Thoracic aorta (tissue), 2 donors: ENCODE results near the gene POLE3. TPM values are rescaled to one million over a fixed set of nuclear protein-coding genes. Genes with fewer than 3 reads are reported as not detected.

Source experiments
- ATAC-seq: fragments of 150-250 bp; one replicate; pipeline ENCODE4 v1.8.0; 2017; ENCODE audit warnings: low read depth; ENCODE audit not compliant: insufficient number of reproducible peaks, low FRiP score
- DNase-seq: peaks from one replicate; pipeline ENCODE4 v3.0.0-alpha.2; 2020; ENCODE audit warnings: low spot score
- H3K27ac ChIP-seq, 2 donors: fragments of 200-600 bp; sonication (generic); 1 replicate in 1 of 2; 2 replicates in 1 of 2; pipeline ENCODE4 v1.5.1; 2016; ENCODE audit warnings: mild to moderate bottlenecking in 2 of 2, moderate library complexity in 2 of 2
- H3K27me3 ChIP-seq: fragments of 200-600 bp; sonication (generic); replicated peaks from 2 replicates; pipeline ENCODE4 v1.6.0; 2016; ENCODE audit warnings: mild to moderate bottlenecking; ENCODE audit not compliant: insufficient read depth
- H3K36me3 ChIP-seq: fragments of 200-600 bp; sonication (generic); one replicate; pipeline ENCODE4 v1.5.1; 2016
- H3K4me1 ChIP-seq, 2 donors: fragments of 200-600 bp; sonication (generic); 1 replicate in 1 of 2; 2 replicates in 1 of 2; pipeline versions ENCODE4 v1.5.1 to v1.6.0; 2016; ENCODE audit warnings: low read depth in 2 of 2, mild to moderate bottlenecking in 1 of 2; ENCODE audit not compliant: control insufficient read depth in 1 of 2
- H3K4me3 ChIP-seq: fragments of 200-600 bp; sonication (generic); 2 replicates; pipeline ENCODE4 v1.5.1; 2016; ENCODE audit warnings: mild to moderate bottlenecking
- H3K9me3 ChIP-seq: fragments of 200-600 bp; sonication (generic); 2 replicates; pipeline ENCODE4 v1.5.1; 2016
- total RNA-seq, 2 donors: library from RNA; depleted of rRNA; stranded (reverse); fragments of >200 nt; gene quantifications; one replicate each; pipeline versions ENCODE4 v1.1.0 to v1.2.3, GENCODE V29; 2016
- TF ChIP-seq, protein P1 (sequence below): fragments of 200-600 bp; sonication (generic); IDR thresholded peaks from one replicate; pipeline ENCODE4 v1.5.1; 2019; ENCODE audit warnings: antibody characterized with exemption

Gene POLE3
- total RNA-seq, 2 donors from 2014 or later = 24.2 to 32.0 TPM

DNA sequence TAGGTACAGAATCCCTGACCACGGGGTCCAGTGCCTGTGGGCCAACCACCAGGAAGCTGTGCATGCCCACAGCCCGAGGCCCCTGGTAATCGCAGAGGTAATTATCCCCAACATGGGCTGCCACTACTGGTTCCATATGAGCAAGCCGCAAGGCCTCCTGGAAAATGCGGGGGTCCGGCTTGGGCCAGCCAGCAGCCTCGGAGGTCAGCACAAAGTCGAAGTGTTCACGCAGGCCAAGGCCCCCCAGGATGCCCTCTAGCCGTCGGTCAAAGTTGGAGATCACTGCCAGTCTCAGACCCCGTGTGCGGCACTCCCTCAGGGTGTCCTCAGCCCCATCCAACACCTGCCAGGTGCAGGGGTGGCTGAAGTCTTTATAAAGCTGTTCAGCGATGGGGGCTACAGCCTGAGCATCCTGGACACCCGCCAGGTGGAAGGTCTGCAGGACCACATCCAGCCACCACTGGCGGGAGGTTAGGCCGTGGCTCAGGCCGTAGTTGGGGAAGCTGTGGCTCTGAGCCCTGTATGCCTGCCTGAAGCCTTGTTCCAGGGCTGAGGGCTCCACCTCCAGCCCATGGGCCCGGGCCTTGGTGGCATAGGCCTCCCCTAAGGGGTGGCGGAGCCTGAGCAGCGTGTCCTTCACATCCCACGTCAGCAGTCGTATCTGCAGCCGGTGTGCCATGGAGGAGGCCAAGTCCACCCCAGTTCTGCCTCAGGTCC, 36.6 kb downstream of the POLE3 start:
- DNase-seq = no peak
- no peaks in the 10 kb centered on the region for H3K9me3 ChIP-seq

DNA sequence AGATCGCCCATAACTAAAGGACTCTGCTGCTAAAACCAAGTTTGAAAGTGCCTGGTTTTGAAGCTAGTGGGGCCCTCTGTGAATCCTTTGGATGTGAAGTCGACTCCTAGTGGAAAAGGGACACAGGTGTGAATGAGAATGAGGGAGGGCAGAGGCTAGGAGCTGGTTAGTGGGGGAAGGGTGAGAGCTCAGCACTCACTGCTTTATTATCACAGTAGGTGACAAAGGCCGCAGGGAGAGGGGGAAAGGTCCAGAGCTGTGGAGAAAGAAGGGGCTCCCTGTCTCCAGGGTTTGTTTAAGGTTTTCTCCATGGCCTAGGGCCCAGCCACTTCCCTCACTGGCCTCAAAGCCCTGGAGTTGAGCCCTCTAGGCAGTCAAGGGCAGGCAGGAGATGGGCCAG, 37.2 kb downstream of the POLE3 start:
- peaks cover 4 to 25% of the 10 kb centered on the region in 2 donors for H3K4me1 ChIP-seq
- H3K9me3 ChIP-seq = no peaks in the 10 kb centered on the region
- TF ChIP-seq, protein P1, sequence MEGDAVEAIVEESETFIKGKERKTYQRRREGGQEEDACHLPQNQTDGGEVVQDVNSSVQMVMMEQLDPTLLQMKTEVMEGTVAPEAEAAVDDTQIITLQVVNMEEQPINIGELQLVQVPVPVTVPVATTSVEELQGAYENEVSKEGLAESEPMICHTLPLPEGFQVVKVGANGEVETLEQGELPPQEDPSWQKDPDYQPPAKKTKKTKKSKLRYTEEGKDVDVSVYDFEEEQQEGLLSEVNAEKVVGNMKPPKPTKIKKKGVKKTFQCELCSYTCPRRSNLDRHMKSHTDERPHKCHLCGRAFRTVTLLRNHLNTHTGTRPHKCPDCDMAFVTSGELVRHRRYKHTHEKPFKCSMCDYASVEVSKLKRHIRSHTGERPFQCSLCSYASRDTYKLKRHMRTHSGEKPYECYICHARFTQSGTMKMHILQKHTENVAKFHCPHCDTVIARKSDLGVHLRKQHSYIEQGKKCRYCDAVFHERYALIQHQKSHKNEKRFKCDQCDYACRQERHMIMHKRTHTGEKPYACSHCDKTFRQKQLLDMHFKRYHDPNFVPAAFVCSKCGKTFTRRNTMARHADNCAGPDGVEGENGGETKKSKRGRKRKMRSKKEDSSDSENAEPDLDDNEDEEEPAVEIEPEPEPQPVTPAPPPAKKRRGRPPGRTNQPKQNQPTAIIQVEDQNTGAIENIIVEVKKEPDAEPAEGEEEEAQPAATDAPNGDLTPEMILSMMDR = no peak
- ATAC-seq = no peak
- no peak overlapping the region for H3K27ac ChIP-seq
- no peak overlapping the region for H3K4me3 ChIP-seq
- H3K27me3 ChIP-seq = no peaks in the 10 kb centered on the region
- peaks cover 18% of the 10 kb centered on the region for H3K36me3 ChIP-seq
- no peak for DNase-seq

More for the DNA sequence above, 36.6 kb downstream of the POLE3 start:
- no peaks in the 10 kb centered on the region for H3K27me3 ChIP-seq
- peaks cover 18% of the 10 kb centered on the region for H3K36me3 ChIP-seq
- TF ChIP-seq, protein P1 = no peak
- ATAC-seq = no peak
- H3K4me1 ChIP-seq = peaks cover 4 to 25% of the 10 kb centered on the region in 2 donors
- no peak overlapping the region for H3K4me3 ChIP-seq
- H3K27ac ChIP-seq = no peak overlapping the region

DNA sequence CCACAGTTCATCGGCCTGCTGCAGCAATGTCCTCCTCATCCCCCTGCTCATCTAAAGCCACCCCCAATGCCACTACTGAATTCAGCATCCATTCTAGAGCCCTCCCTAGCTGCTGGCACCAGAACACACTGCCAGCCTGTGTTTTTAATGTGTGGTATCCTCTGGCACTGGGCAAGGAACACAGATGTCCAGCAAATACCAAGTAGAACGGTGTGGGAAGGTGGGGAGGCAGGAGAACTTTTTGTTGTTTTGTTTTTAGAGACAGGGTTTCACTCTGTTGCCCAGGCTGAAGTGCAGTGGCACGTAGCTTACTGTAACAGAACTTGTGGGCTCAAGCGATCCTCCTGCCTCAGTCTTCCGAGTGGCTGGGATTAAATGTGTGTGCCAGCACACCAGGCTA, 38.4 kb downstream of the POLE3 start:
- Histone ChIP-seq H3K4me1 (peaks cover 0 to 25% of the 10 kb centered on the region in 2 donors), H3K27ac (no peak overlapping the region), H3K36me3 (peaks cover 18% of the 10 kb centered on the region), H3K9me3 (no peaks in the 10 kb centered on the region), H3K4me3 (no peak overlapping the region), H3K27me3 (no peaks in the 10 kb centered on the region)
- no peak for ATAC-seq
- TF ChIP-seq, protein P1 = no peak
- DNase-seq = no peak

DNA sequence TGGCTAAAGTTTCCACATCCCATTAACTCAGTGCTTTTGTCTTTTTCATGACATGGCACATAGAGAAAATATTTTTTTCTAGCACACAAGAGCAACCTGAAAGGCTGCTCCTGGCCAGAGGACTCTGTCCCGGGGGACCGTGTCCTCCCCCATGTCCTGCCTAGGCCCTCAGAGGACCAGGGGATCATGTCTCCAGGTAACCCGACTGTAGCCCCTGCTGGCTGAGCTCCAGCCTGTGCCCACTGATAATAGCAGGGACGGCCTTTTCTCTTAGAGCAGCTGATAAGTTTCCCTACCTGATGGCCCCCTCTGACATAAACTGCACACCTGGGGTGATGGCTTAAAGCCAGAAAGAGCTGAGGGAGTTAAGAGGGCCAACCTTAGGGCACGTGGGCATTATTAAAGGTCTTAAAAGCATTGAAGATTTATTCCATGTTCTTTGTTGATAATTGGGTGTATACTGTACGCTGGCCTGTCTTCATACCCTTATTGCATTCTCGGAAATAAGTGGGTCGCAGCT, 39.6 kb downstream of the POLE3 start:
- Histone ChIP-seq H3K27me3 (no peaks in the 10 kb centered on the region), H3K36me3 (peaks cover 18% of the 10 kb centered on the region), H3K27ac (no peak overlapping the region), H3K4me3 (no peak overlapping the region), H3K9me3 (no peaks in the 10 kb centered on the region), H3K4me1 (peaks cover 0 to 21% of the 10 kb centered on the region in 2 donors)
- no peak for ATAC-seq
- DNase-seq = no peak
- TF ChIP-seq, protein P1 = no peak

DNA sequence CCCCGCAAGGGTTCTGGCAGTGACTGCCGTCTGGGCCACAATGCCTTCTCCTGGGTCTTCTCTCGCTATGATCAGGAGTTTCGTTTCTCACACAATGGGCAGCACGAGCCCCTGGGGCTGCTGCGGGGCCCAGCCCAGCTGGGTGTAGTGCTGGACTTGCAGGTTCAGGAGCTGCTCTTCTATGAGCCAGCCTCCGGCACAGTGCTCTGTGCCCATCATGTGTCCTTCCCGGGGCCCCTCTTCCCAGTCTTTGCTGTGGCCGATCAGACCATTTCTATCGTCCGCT, 40.7 kb downstream of the POLE3 start:
- Histone ChIP-seq H3K27me3 (no peaks in the 10 kb centered on the region), H3K9me3 (no peaks in the 10 kb centered on the region), H3K4me3 (no peak overlapping the region), H3K36me3 (peaks cover 15% of the 10 kb centered on the region), H3K27ac (no peak overlapping the region), H3K4me1 (peaks cover 0 to 11% of the 10 kb centered on the region in 2 donors)
- ATAC-seq = no peak
- DNase-seq = no peak
- TF ChIP-seq, protein P1 = no peak
